B cell (primary cell): Measurements from ENCODE around the gene TAS2R14. TPM values are rescaled to one million over a fixed set of nuclear protein-coding genes. Genes with fewer than 3 reads are reported as not detected.

ENCODE experiments used
- ATAC-seq: fragments of 200-7000 bp; cut with Tn5 transposase; one replicate; pipeline ENCODE4 v1.10.0; 2021; ENCODE audit warnings: low read depth, mild to moderate bottlenecking, moderate number of reproducible peaks, moderate library complexity
- CTCF ChIA-PET: fragments of 350-600 bp; sonication (Branson Sonifier 250); formaldehyde crosslinking; loops from one replicate; lab custom pipeline; 2021; ENCODE audit warnings: antibody characterized with exemption, inconsistent platforms; lab: Charles Lee
- POLR2A ChIA-PET: fragments of 350-600 bp; sonication (Branson Sonifier 250); formaldehyde crosslinking; loops from one replicate; lab custom pipeline; 2021; ENCODE audit warnings: antibody characterized with exemption; lab: Charles Lee
- DNase-seq: peaks from one replicate; pipeline ENCODE4 v3.0.0; 2013
- H2AFZ ChIP-seq: 2 replicates; pipeline ENCODE4 v1.6.1; 2012; ENCODE audit warnings: mild to moderate bottlenecking, low read depth, low read length; ENCODE audit not compliant: insufficient read depth, poor library complexity, severe bottlenecking
- H3K27ac ChIP-seq, 2 donors: 1 replicate in 1 of 2; 2 replicates in 1 of 2; pipeline ENCODE4 v1.5.1; 2012 to 2013; ENCODE audit warnings: low read length in 2 of 2, mild to moderate bottlenecking in 2 of 2, moderate library complexity in 1 of 2
- H3K27me3 ChIP-seq, 4 experiments: fragments of 200-600 bp in 1 of 4; sonication (generic) in 1 of 4; replicated peaks in 1 of 4; 1 replicate in 2 of 4; 2 replicates in 2 of 4; pipeline versions ENCODE4 v1.6.1 to v1.7.0; 2013 to 2016; ENCODE audit warnings: low read length in 3 of 4, mild to moderate bottlenecking in 2 of 4, mixed read lengths in 1 of 4, moderate library complexity in 1 of 4; ENCODE audit not compliant: insufficient read depth in 4 of 4, control insufficient read depth in 3 of 4; ENCODE audit errors: control extremely low read depth in 1 of 4
- H3K36me3 ChIP-seq, 2 experiments: replicated peaks in 1 of 2; 1 replicate in 1 of 2; 2 replicates in 1 of 2; pipeline versions ENCODE4 v1.6.1 to v1.7.1; 2013; ENCODE audit warnings: low read length in 1 of 2; ENCODE audit not compliant: insufficient read depth in 2 of 2, control insufficient read depth in 1 of 2; ENCODE audit errors: control extremely low read depth in 1 of 2, extremely low read depth in 1 of 2
- H3K4me1 ChIP-seq, 2 donors: fragments of 200-600 bp in 1 of 2; sonication (generic) in 1 of 2; 1 replicate in 1 of 2; 2 replicates in 1 of 2; pipeline versions ENCODE4 v1.5.1 to v1.6.1; 2013 to 2017; ENCODE audit warnings: low read length in 2 of 2; ENCODE audit not compliant: control insufficient read depth in 2 of 2, insufficient read depth in 2 of 2
- H3K4me2 ChIP-seq: replicated peaks from 2 replicates; pipeline ENCODE3; 2012; ENCODE audit warnings: mild to moderate bottlenecking, low read depth, low read length; ENCODE audit not compliant: poor library complexity, severe bottlenecking
- H3K4me3 ChIP-seq, 5 experiments: fragments of 200-600 bp in 1 of 5; sonication (generic) in 1 of 5; 1 replicate in 3 of 5; 2 replicates in 2 of 5; pipeline versions ENCODE4 v1.5.1 to v1.7.0; 2011 to 2016; ENCODE audit warnings: low read length in 4 of 5, mild to moderate bottlenecking in 4 of 5, low read depth in 2 of 5, control low read depth in 1 of 5, moderate library complexity in 1 of 5; ENCODE audit not compliant: insufficient read depth in 1 of 5; ENCODE audit errors: control extremely low read depth in 1 of 5, extremely low read depth in 1 of 5
- H3K79me2 ChIP-seq: fragments of 200-600 bp; sonication (generic); one replicate; pipeline ENCODE4 v1.6.0; 2016; ENCODE audit warnings: low read length; ENCODE audit not compliant: control insufficient read depth, insufficient read depth
- H3K9ac ChIP-seq: fragments of 200-600 bp; sonication (generic); 2 replicates; pipeline ENCODE4 v1.6.1; 2017; ENCODE audit warnings: mild to moderate bottlenecking, low read length, moderate library complexity
- H3K9me3 ChIP-seq, 3 donors: one replicate each; pipeline versions ENCODE4 v1.6.1 to v1.7.1; 2013; ENCODE audit warnings: low read length in 2 of 3; ENCODE audit not compliant: control insufficient read depth in 2 of 3, insufficient read depth in 1 of 3; ENCODE audit errors: control extremely low read depth in 1 of 3
- H4K20me1 ChIP-seq: 2 replicates; pipeline ENCODE4 v1.6.0; 2012; ENCODE audit warnings: mild to moderate bottlenecking, low read length; ENCODE audit not compliant: insufficient read depth, control insufficient read depth, poor library complexity, severe bottlenecking
- H3K27ac Mint-ChIP-seq: one replicate; pipeline ENCODE4 v1.8.0; 2021; ENCODE audit warnings: mixed read lengths
- H3K27me3 Mint-ChIP-seq: one replicate; pipeline ENCODE4 v1.8.0; 2021; ENCODE audit warnings: mixed read lengths
- H3K4me1 Mint-ChIP-seq: one replicate; pipeline ENCODE4 v1.8.0; 2021; ENCODE audit warnings: mixed read lengths
- H3K4me3 Mint-ChIP-seq: one replicate; pipeline ENCODE4 v1.8.0; 2021; ENCODE audit warnings: mixed read lengths
- H3K9me3 Mint-ChIP-seq: one replicate; pipeline ENCODE4 v1.8.0; 2022; ENCODE audit warnings: mixed read lengths; ENCODE audit not compliant: insufficient read depth
- EZH2 ChIP-seq: IDR thresholded peaks from 2 replicates; pipeline ENCODE4 v1.6.1; 2012; ENCODE audit warnings: borderline replicate concordance, low read depth, mild to moderate bottlenecking, moderate library complexity, low read length; ENCODE audit not compliant: insufficient read depth, poor library complexity, severe bottlenecking
- WGBS: methylation state at CpG from one replicate; pipeline ENCODE4 v1.1.5; 2013; ENCODE audit warnings: missing lambda C conversion rate; ENCODE audit not compliant: insufficient coverage; 5-methylcytosine and 5-hydroxymethylcytosine counted together
- intact Hi-C: fragments of 100-400 bp; cut with micrococcal nuclease; formaldehyde crosslinking; loops from one replicate; pipeline ENCODE4 v1.10.0; 2022
- polyA plus RNA-seq: library from polyadenylated mRNA; depleted of rRNA; stranded (reverse); fragments of >200 nt; gene quantifications from 2 replicates; pipeline ENCODE4 v1.2.3, GENCODE V29; 2012
- total RNA-seq, 2 donors: library from RNA; stranded (reverse); fragments of 120-200 nt in 1 of 2; gene quantifications; 1 replicate in 1 of 2; 2 replicates in 1 of 2; pipeline versions ENCODE4 v1.2.3 to v1.2.4, GENCODE V29; 2013 to 2022
- TF ChIP-seq, protein P1 (sequence below): fragments of 200-600 bp; IDR thresholded peaks from one replicate; pipeline ENCODE4 v1.8.0; 2022; ENCODE audit warnings: antibody characterized with exemption, mild to moderate bottlenecking

TAS2R14 gene
- total and polyA plus RNA-seq, 2 donors (not counting 1 experiment from before 2014, with no cell fraction given), result 2.8 to 3.4 TPM

DNA sequence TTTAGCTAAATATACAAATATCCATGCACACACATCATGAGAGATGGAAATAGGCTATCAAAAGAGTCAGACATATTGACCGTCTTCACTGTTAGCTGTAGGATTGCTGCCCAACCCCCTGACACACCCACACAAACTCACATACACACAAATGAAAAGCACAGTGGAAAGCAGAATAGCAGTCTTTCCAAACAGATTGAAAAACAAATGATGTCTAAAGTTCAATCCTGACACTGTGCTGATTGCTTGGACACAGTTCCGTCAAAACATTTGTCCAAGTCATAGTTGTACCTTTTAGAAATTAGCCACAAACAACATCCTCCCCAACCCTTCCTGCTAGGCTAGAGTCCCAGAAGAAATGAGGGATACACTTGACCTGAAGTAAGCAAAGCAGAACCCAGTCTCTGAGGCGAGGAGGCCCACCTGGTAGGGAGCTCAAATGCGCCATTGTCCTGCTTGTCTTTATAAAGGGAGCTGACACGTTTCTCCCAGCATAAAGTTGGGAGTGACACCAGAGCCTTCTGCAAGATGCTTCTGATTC is 10.2 kb downstream of the TAS2R14 start, which contains the start of gene PRH2:
Gene PRH2 (plus strand): TSS at position 491 of the 541 bp plus-strand sequence. CDS start 38 bp downstream, at position 529.
- Mint-ChIP-seq H3K27ac (no peak within 1 kb of the TSS), H3K9me3 (no peaks in the 10 kb centered on the region), H3K27me3 (no peaks in the 10 kb centered on the region), H3K4me3 (no peak within 1 kb of the TSS), H3K4me1 (no peaks in the 10 kb centered on the region)
- Histone ChIP-seq H3K27me3 (no peaks in the 10 kb centered on the region), H3K4me2 (no peak within 1 kb of the TSS), H2AFZ (no peak within 1 kb of the TSS), H3K27ac (no peak within 1 kb of the TSS), H4K20me1 (no peaks in the 10 kb centered on the region), H3K4me1 (no peaks in the 10 kb centered on the region), H3K79me2 (no peaks in the 10 kb centered on the region), H3K9ac (no peak within 1 kb of the TSS), H3K4me3 (no peak within 1 kb of the TSS), H3K9me3 (peaks cover 0 to 1% (median 0%) of the 10 kb centered on the region in 3 donors), H3K36me3 (no peaks in the 10 kb centered on the region)
- TF ChIP-seq, protein P1, sequence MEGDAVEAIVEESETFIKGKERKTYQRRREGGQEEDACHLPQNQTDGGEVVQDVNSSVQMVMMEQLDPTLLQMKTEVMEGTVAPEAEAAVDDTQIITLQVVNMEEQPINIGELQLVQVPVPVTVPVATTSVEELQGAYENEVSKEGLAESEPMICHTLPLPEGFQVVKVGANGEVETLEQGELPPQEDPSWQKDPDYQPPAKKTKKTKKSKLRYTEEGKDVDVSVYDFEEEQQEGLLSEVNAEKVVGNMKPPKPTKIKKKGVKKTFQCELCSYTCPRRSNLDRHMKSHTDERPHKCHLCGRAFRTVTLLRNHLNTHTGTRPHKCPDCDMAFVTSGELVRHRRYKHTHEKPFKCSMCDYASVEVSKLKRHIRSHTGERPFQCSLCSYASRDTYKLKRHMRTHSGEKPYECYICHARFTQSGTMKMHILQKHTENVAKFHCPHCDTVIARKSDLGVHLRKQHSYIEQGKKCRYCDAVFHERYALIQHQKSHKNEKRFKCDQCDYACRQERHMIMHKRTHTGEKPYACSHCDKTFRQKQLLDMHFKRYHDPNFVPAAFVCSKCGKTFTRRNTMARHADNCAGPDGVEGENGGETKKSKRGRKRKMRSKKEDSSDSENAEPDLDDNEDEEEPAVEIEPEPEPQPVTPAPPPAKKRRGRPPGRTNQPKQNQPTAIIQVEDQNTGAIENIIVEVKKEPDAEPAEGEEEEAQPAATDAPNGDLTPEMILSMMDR, result no peak
- TF ChIP-seq EZH2, result no peak
- ChIA-PET CTCF (no interaction called here), POLR2A (no interaction called here)
- no peak for DNase-seq
- no peak for ATAC-seq
- 94% methylated on average over 4 of the region's 5 CpGs for WGBS
- intact Hi-C loops, result no loop called here

DNA sequence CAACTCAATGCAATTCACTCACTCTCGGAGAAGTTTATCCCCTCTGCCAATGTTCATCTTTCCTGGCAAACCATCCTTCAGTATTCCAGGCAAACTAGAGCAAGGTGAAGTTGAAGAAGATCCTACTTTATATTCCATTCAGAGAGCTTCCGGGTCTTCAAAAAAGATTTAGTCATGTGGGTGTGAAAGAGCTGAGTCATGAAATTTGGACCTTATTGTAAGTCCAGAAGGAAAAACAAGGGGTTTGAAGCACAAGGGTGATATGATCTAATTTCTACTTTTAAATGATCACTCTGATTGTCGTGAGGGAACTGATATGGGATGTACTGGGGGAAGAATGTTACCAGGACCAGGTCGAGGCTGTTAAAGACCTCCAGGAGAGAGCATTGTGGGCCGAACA is 12.8 kb downstream of the TAS2R14 start:
- Histone ChIP-seq H4K20me1 (no peaks in the 10 kb centered on the region), H3K36me3 (no peaks in the 10 kb centered on the region), H3K4me2 (no peak overlapping the region), H3K4me1 (no peaks in the 10 kb centered on the region), H3K27me3 (no peaks in the 10 kb centered on the region), H3K9me3 (peaks cover 0 to 1% (median 0%) of the 10 kb centered on the region in 3 donors), H3K79me2 (no peaks in the 10 kb centered on the region), H3K9ac (no peak overlapping the region), H3K4me3 (no peak overlapping the region), H3K27ac (no peak overlapping the region), H2AFZ (no peak overlapping the region)
- intact Hi-C loops, result no loop called here
- DNase-seq (no peak), ATAC-seq (no peak)
- Mint-ChIP-seq H3K27me3 (no peaks in the 10 kb centered on the region), H3K4me1 (no peaks in the 10 kb centered on the region), H3K27ac (no peak overlapping the region), H3K4me3 (no peak overlapping the region), H3K9me3 (no peaks in the 10 kb centered on the region)
- no peak for TF ChIP-seq EZH2
- TF ChIP-seq, protein P1, result no peak
- ChIA-PET CTCF (no interaction called here), POLR2A (no interaction called here)
- 100% methylated on average over 3 of the region's 5 CpGs for WGBS
